HG03066 (cell line): ENCODE data around the gene ZXDA.

ENCODE experiments used
- ATAC-seq: cut with Tn5 transposase; IDR thresholded peaks from one replicate; pipeline ENCODE4 v1.9.1; 2021; ENCODE audit warnings: low read depth; ENCODE audit not compliant: unreplicated experiment

The ZXDA gene

GRCh38 chrX:57871463-57871862 lies 38.8 kb downstream of the ZXDA start:
- ATAC-seq, result no peak
